HG02798 (cell line): ENCODE measurements around the gene DIS3L2.
"Not testable (repeated sequence)": the region's sequence is repeated elsewhere in the genome, so short reads cannot be mapped to it uniquely, and the experiment has no call there.

ENCODE experiments used
- ATAC-seq: cut with Tn5 transposase; IDR thresholded peaks from one replicate; pipeline ENCODE4 v1.9.1; 2021; ENCODE audit warnings: mild to moderate bottlenecking; ENCODE audit not compliant: unreplicated experiment, poor library complexity

Gene DIS3L2

DNA sequence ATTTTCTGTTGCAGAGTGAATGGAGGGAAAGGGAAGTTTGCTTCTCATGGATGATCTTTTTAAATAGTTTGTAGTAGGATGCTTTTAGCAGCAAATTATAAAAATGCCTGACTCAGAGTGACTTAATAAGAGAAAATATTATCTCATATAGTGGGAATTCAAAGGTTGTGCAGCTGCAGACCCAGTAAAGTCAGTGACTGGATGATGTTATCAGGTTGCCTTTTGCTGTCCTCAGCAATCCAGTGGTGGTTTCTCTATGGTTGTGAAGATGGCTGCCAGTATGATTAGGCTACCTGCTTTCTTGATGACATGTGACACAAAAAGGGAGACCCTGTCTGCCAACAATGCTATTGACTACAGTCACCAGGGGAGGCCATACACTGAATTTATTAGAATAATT, 184.8 kb downstream of the DIS3L2 start:
- no peak for ATAC-seq

DNA sequence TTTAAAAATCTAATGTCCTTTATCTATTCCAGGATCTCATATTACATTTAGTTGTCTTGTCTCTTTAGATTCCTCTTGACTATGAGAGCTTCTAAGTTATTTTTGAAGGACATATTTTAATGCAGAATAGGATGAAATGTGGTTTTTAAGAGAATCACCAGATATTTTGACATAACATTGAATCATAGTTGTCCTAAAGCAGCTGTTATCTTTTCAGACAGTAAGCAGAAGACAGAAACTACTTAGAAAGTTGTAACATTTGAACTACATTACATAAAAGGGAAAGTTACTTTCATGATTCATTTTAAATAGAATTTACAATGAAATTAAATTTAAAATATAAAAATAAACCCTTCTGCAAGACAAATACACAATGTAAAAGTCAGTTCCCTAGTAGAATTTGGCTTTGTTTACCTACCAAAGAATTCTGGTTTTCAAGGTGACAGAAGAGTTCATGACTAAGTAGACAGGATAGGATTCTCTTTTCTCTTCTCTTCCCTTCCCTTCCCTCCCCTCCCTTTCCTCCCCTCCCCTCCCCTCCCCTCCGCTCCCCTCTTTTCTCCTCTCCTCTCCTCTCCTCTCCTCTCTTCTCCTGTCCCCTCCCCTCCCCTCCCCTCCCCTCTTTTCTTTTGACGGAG, 186.0 kb downstream of the DIS3L2 start:
- ATAC-seq: no peak

GRCh38 chr2:232162187-232162586, 200.7 kb downstream of the DIS3L2 start:
- no peak for ATAC-seq

DNA sequence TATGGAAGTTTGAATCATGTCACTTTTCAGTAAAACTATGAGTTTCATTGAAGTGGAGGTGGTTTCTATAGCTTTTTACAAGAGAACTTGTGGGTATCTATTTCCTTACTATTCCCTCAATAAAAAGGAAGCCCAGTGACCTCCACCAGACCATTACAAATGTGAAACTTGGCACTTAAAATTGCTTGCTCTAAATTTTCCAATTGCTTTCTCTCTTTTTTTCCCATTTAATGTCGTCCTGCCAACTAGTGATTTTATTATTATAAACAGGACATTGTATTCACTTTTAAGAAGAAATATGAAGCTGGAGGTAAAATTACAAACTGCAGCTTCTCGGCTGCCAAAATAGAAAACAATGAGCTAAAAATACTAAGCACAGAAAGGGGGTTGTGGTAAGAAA, 208.9 kb downstream of the DIS3L2 start:
- no peak for ATAC-seq

DNA sequence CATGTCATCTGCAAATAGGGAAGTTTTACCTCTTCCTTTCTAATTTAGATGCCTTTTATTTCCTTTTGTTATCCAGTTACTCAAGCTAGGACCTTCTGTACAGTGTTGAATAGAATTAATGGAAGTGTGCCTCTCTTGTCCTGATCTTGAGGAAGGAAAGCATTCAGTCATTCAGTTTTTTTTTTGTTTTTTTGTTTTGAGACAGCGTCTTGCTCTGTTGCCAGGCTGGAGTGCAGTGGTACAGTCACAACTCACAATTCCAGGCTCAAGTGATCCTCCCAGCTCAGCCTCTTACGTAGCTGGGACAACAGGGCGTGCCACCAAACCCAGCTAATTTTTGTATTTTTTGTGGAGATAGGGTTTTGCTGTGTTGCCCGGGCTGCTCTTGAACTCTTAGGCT, 213.1 kb downstream of the DIS3L2 start:
- ATAC-seq: no peak

- ATAC-seq: not testable (repeated sequence)
Observed at GRCh38 chr2:232176587-232176986, 215.1 kb downstream of the DIS3L2 start.

DNA sequence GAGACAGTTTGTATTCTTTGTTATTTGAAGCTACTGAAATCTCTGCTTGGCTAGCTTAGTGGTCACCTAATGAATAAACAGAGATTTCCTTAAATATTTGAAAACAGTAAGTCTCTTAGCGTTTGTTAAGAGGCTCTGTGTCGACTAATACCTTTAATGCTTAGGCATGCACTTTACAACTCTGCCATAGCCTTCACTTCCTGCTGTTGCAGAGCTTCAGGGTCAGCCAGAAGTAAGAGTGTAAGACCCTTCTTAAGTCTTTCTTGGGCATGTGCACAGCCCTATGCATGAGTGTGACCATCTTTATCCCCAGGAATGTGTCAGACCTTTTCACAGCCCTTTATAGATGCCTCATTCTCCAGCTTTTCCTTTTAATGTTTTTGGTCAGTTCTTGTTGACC, 221.8 kb downstream of the DIS3L2 start:
- no peak for ATAC-seq

DNA sequence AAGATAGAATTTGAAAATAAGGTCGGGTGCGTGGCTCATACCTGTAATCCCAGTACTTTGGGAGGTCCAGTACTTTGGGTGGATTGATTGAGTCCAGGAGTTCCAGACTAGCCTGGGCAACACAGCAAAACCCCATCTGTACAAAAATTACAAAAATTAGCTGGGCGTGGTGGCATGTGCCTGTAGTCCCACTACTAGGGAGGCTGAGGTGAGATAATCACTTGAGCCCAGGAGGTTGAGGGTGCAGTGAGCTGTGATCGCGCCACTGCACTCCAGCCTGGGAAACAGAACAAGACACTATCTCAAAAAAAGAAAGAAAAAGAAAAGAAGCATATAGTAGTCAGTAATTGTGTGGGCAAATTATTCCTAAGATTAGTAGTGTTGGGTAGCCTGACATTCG, 222.8 kb downstream of the DIS3L2 start:
- ATAC-seq: no peak

GRCh38 chr2:232190796-232191195, 229.3 kb downstream of the DIS3L2 start:
- ATAC-seq: no peak

DNA sequence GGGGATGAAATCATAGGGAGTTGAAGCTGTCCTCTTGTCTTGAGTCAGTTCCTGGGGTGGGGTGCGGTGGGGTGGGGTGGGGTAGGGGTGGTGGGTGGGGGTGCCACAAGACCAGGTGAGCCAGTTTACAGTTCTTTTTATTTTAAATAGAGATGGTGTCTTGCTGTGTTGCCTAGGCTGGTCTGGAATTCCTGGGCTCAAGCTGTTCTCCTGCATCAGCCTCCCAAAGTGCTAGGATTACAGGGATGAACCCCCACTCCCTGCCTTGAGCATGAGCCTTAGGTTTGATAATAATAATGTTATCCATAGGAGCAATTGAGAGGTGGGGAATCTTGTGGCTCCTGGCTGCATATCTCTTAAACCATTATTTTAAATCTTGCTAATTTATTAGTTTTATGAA, 234.0 kb downstream of the DIS3L2 start:
- no peak for ATAC-seq

DNA sequence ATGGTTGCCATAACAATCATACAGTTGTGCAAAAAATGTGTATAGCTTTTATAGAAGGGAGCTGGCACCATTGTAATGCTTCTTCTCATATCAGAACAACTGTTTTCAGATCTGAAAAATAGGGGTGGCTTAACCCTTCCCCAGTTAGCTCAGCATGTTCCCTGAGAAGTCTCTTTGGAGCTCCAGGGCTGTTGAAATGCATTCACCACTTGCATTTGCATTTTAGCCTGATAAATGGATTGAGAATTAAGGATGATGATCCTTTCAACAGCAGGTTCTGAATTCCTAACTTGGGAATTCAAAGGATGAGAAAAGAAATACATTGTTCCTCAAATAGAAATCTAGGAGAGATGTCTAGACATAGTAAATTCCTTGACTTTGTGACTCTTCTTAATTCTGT, 235.3 kb downstream of the DIS3L2 start:
- no peak for ATAC-seq

DNA sequence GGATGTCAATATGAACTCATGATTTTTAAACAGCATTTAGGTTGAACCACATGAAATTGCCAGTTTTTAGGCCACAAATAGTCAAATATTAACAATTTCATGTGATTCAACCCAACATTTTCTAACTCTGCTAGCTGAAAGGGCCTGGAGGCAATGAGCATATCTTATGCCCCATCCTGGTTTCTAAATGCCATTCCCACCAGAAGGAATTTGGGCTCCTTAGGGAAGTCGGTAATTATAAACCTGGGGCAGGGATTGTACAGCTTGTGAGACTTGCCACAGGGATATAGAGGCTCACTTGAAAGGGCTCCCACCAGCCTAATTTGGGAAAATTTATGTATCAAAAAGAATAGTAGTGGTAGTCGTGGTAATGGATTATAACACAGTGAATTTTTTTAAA, 238.7 kb downstream of the DIS3L2 start:
- ATAC-seq: no peak

DNA sequence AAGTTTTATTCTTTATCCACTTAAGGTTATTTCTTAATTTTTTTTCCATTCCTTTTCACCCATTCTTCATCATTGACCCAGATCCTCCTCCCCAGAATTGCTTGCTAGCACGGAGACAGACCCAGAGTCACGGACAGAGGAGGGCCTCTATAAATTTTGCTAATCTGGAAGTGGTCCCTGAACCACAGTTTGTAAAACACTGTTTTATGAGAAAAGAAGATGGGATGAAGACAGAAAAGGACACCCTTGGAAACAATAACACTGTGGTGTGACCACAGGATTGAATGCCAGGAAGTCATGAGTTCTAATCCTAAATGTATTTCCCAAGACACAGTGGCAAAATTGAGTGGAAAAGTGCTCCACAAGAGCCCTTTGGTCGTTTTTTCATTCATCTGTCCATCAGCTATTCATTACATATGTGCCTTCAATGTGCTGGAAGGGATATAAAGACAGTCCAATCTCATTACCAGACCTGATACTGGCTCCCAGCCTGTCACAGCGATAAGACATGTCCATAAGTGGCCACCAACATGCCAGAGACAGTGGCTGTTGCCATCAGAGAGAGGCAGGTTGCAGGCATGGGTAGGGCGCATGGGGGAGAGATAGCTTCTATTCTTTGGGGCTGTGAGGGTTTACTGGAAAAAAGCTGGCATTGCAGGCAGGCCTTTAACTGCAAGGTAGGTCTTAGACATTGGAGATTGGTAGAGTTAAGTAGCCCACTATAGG, 241.8 kb downstream of the DIS3L2 start:
- no peak for ATAC-seq

GRCh38 chr2:232203936-232204335, 242.4 kb downstream of the DIS3L2 start:
- ATAC-seq: no peak

GRCh38 chr2:232204457-232204931, 243.0 kb downstream of the DIS3L2 start:
- no peak for ATAC-seq

DNA sequence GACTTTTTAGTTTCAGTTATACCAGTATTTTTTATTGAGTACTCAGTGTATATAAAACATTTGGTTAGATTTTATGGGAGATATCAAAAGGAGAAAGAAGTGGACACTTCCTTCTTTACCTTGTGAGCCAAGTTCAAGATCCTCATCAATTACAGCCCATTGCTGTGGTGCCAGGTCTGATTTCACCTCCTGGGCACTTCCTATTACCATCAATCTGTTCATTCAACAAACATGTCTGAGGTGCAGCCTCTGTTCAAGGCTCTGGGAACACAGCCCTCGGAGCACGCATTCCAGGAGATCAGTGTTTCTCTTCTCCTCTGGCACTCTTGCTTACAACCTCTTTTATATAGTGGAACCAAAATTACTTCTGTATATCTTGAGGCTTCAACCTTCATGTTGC, 245.7 kb downstream of the DIS3L2 start:
- ATAC-seq: no peak

DNA sequence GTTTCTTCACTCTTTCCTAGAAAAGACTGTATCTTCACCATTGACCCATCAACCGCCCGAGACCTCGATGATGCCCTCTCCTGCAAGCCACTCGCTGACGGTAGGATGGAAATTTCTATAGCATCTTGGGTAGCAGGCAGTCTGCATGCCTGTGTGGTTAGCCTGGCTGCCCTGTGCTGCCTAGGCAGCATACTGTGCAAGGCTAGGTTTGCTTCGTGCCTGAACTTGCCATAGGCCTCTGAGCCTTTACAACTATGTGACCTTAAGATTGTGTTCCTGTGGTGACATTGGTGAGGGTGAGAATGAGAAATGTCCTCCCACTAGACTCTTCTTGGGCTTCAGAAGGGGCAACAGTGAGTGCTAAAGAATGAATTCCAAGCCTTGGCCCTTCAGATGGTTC, 248.8 kb downstream of the DIS3L2 start:
- no peak for ATAC-seq

- no peak for ATAC-seq
Observed at GRCh38 chr2:232211743-232212686, 250.5 kb downstream of the DIS3L2 start.

- ATAC-seq: no peak
Observed at GRCh38 chr2:232213176-232213575, 251.7 kb downstream of the DIS3L2 start.

GRCh38 chr2:232214053-232214452, 252.5 kb downstream of the DIS3L2 start:
- no peak for ATAC-seq

GRCh38 chr2:232216028-232216427, 254.5 kb downstream of the DIS3L2 start:
- ATAC-seq: no peak
